ENCODE results near the gene GEMIN4. TPM values are rescaled to one million over a fixed set of nuclear protein-coding genes. Genes with fewer than 3 reads are reported as not detected.
"Not testable (repeated sequence)": the region's sequence is repeated elsewhere in the genome, so short reads cannot be mapped to it uniquely, and the experiment has no call there.

The GEMIN4 gene
- total RNA-seq, 1 experiment from 2014 or later, result 47.4 TPM

- Histone ChIP-seq H4K20me1 (ENCODE audit: insufficient read depth) (no peaks in the 10 kb centered on the region; the same call in 1 of the 2 replicates), H3K79me2 (ENCODE audit: low read depth) (no peaks in the 10 kb centered on the region), H3K4me3 (no peak overlapping the region), H3K36me3 (ENCODE audit: low read depth) (peaks cover 35% of the 10 kb centered on the region), H3K27ac (no peak overlapping the region), H3F3A (ENCODE audit: insufficient read depth, low read depth) (no peaks in the 10 kb centered on the region), H2AFZ (no peak overlapping the region), H3K9me3 (ENCODE audit: insufficient read depth, low read depth) (no peaks in the 10 kb centered on the region), H3K4me2 (no peak overlapping the region), H3K4me1 (replicated peaks; ENCODE audit: insufficient read depth) (no peaks in the 10 kb centered on the region), H3K27me3 (ENCODE audit: insufficient read depth, low read depth) (no peaks in the 10 kb centered on the region), H3K9me2 (ENCODE audit: insufficient read depth) (no peaks in the 10 kb centered on the region)
- no peak for TF ChIP-seq EZH2 (IDR thresholded peaks at IDR 0.05; ENCODE audit: low read depth)
- no peak for TF ChIP-seq CTCF (conservative IDR thresholded peaks at IDR 0.05)
- ChIA-PET CTCF (interaction anchor here (0.7 kb wide), 1 partner anchor 62 kb away, joined by 3 read pairs; no protein-coding TSS in a partner anchor), POLR2A (ENCODE audit: unreplicated experiment) (no interaction called here)
- BruUV-seq (replicated peaks), result no TSS peak
- intact Hi-C loops (cut with micrococcal nuclease; ENCODE audit: unreplicated experiment), result no loop called here
- no peak for DNase-seq
Observed at GRCh38 chr17:767076-767475, 15.0 kb upstream of the GEMIN4 start.

GRCh38 chr17:760371-760770 is 8.3 kb upstream of the GEMIN4 start:
- no peaks in the 10 kb centered on the region for H3K9me3 ChIP-seq (ENCODE audit: insufficient read depth, low read depth)
- no peak for DNase-seq
- H2AFZ ChIP-seq, result no peak overlapping the region
- no peaks in the 10 kb centered on the region for H4K20me1 ChIP-seq (ENCODE audit: insufficient read depth)
- ChIA-PET POLR2A (ENCODE audit: unreplicated experiment) (no interaction called here), CTCF (no interaction called here)
- no peak overlapping the region for H3K4me2 ChIP-seq
- no peak overlapping the region for H3K27ac ChIP-seq
- H3K4me3 ChIP-seq, result no peak overlapping the region
- BruUV-seq (replicated peaks), result no TSS peak
- no peaks in the 10 kb centered on the region for H3K4me1 ChIP-seq (replicated peaks; ENCODE audit: insufficient read depth)
- intact Hi-C loops (cut with micrococcal nuclease; ENCODE audit: unreplicated experiment), result no loop called here
- no peak for TF ChIP-seq CTCF (conservative IDR thresholded peaks at IDR 0.05)
- TF ChIP-seq EZH2 (IDR thresholded peaks at IDR 0.05; ENCODE audit: low read depth), result no peak
- H3K9me2 ChIP-seq (ENCODE audit: insufficient read depth), result no peaks in the 10 kb centered on the region
- 0 out of 2 replicates have a peak, but pooled peaks cover 25% of the 10 kb centered on the region for H3K36me3 ChIP-seq (ENCODE audit: low read depth)
- H3F3A ChIP-seq (ENCODE audit: insufficient read depth, low read depth), result peaks cover 18% of the 10 kb centered on the region; the same call in 1 of the 2 replicates
- no peaks in the 10 kb centered on the region for H3K27me3 ChIP-seq (ENCODE audit: insufficient read depth, low read depth)
- no peaks in the 10 kb centered on the region for H3K79me2 ChIP-seq (ENCODE audit: low read depth)

DNA sequence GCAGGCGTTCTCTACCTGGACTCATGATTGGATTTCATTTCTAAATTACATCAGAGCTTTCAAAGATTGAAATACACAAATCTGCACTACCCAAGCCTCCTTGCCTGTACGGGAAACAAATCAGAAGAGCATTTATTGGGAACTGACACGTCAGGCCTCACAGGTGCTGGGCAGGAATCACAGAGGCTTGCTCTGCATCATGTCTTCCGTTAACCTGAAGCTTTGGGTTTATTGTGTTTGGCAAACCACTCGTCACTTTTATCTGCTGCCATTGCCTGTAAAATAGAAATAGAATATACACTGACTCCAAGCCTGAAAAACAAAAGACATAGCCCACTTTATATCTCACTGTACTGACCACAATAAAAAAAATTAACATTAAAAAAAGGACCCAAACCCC is 7.9 kb upstream of the GEMIN4 start:
- Histone ChIP-seq H4K20me1 (ENCODE audit: insufficient read depth) (no peaks in the 10 kb centered on the region), H3F3A (ENCODE audit: insufficient read depth, low read depth) (peaks cover 18% of the 10 kb centered on the region; the same call in 1 of the 2 replicates), H3K4me2 (no peak overlapping the region), H3K36me3 (ENCODE audit: low read depth) (0 out of 2 replicates have a peak, but pooled peaks cover 25% of the 10 kb centered on the region), H2AFZ (no peak overlapping the region), H3K79me2 (ENCODE audit: low read depth) (no peaks in the 10 kb centered on the region), H3K4me3 (no peak overlapping the region), H3K4me1 (replicated peaks; ENCODE audit: insufficient read depth) (no peaks in the 10 kb centered on the region), H3K9me2 (ENCODE audit: insufficient read depth) (no peaks in the 10 kb centered on the region), H3K27ac (no peak overlapping the region), H3K27me3 (ENCODE audit: insufficient read depth, low read depth) (no peaks in the 10 kb centered on the region), H3K9me3 (ENCODE audit: insufficient read depth, low read depth) (no peaks in the 10 kb centered on the region)
- TF ChIP-seq CTCF (conservative IDR thresholded peaks at IDR 0.05) (no peak), EZH2 (IDR thresholded peaks at IDR 0.05; ENCODE audit: low read depth) (no peak)
- DNase-seq, result no peak
- no TSS peak for BruUV-seq (replicated peaks)
- intact Hi-C loops (cut with micrococcal nuclease; ENCODE audit: unreplicated experiment), result no loop called here
- ChIA-PET CTCF (no interaction called here), POLR2A (ENCODE audit: unreplicated experiment) (no interaction called here)

- H3K4me1 ChIP-seq (replicated peaks; ENCODE audit: insufficient read depth); intact Hi-C loops (cut with micrococcal nuclease; ENCODE audit: unreplicated experiment); CTCF ChIA-PET; H3K4me3 ChIP-seq; H3K9me3 ChIP-seq (ENCODE audit: insufficient read depth, low read depth); H3K4me2 ChIP-seq; DNase-seq; H2AFZ ChIP-seq; BruUV-seq (replicated peaks); H3K27me3 ChIP-seq (ENCODE audit: insufficient read depth, low read depth); H3K9me2 ChIP-seq (ENCODE audit: insufficient read depth); H3K79me2 ChIP-seq (ENCODE audit: low read depth); H4K20me1 ChIP-seq (ENCODE audit: insufficient read depth); H3K27ac ChIP-seq: not testable (repeated sequence)
- POLR2A ChIA-PET (ENCODE audit: unreplicated experiment), result interaction anchor here (0.5 kb wide), 1 partner anchor 448 kb away, joined by 4 read pairs; no protein-coding TSS in a partner anchor
- H3K36me3 ChIP-seq (ENCODE audit: low read depth), result 0 out of 2 replicates have a peak, but pooled peaks cover 16% of the 10 kb centered on the region
- H3F3A ChIP-seq (ENCODE audit: insufficient read depth, low read depth), result peaks cover 30% of the 10 kb centered on the region
Observed at GRCh38 chr17:756010-756567, 4.0 kb upstream of the GEMIN4 start.

DNA sequence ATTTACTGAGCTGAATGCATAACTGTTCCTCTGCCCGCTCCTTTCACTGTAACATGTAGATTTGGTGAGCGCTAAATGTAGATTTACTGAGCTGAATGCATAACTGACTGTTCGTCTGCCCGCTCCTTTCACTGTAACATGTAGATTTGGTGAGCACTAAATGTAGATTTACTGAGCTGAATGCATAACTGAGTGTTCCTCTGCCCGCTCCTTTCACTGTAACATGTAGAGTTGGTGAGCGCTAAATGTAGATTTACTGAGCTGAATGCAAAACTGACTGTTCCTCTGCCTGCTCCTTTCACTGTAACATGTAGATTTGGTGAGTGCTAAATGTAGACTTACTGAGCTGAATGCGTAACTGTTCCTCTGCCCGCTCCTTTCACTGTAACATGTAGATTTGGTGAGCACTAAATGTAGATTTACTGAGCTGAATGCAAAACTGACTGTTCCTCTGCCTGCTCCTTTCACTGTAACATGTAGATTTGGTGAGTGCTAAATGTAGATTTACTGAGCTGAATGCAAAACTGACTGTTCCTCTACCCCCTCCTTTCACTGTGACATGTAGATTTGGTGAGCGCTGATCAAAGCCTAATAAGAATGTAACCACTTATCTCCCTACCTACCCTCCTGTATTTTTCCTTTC is 3.4 kb upstream of the GEMIN4 start:
- peaks cover 16% of the 10 kb centered on the region for H3K79me2 ChIP-seq (ENCODE audit: low read depth)
- H3K9me2 ChIP-seq (ENCODE audit: insufficient read depth); H3K4me2 ChIP-seq; H4K20me1 ChIP-seq (ENCODE audit: insufficient read depth); H3K4me3 ChIP-seq; CTCF ChIA-PET; DNase-seq; H3K27me3 ChIP-seq (ENCODE audit: insufficient read depth, low read depth); H2AFZ ChIP-seq; H3K27ac ChIP-seq; H3K9me3 ChIP-seq (ENCODE audit: insufficient read depth, low read depth); intact Hi-C loops (cut with micrococcal nuclease; ENCODE audit: unreplicated experiment); BruUV-seq (replicated peaks): not testable (repeated sequence)
- 0 out of 2 replicates have a peak, but pooled peaks cover 14% of the 10 kb centered on the region for H3K36me3 ChIP-seq (ENCODE audit: low read depth)
- H3K4me1 ChIP-seq (replicated peaks; ENCODE audit: insufficient read depth), result peaks cover 10% of the 10 kb centered on the region
- POLR2A ChIA-PET (ENCODE audit: unreplicated experiment), result interaction anchor here (0.7 kb wide), 1 partner anchor 22 kb away, joined by 11 read pairs; no protein-coding TSS in a partner anchor
- peaks cover 27% of the 10 kb centered on the region for H3F3A ChIP-seq (ENCODE audit: insufficient read depth, low read depth)
